H1 (cell line): ENCODE results near the gene ELMO3. TPM values are rescaled to one million over a fixed set of nuclear protein-coding genes. Genes with fewer than 3 reads are reported as not detected.

Experiments used
- CTCF ChIA-PET: fragments of 300-600 bp; sonication (Branson Sonifier 250); formaldehyde crosslinking; loops from one replicate; lab custom pipeline; 2021; ENCODE audit not compliant: partially characterized antibody; lab: Charles Lee
- POLR2A ChIA-PET: fragments of 300-600 bp; sonication (Branson Sonifier 250); formaldehyde crosslinking; loops from one replicate; lab custom pipeline; 2021; ENCODE audit warnings: inconsistent platforms; ENCODE audit not compliant: partially characterized antibody; lab: Charles Lee
- DNase-seq, 2 experiments: peaks; one replicate each; pipeline versions ENCODE4 v3.0.0 to v3.0.0-alpha.2; 2010 to 2022; ENCODE audit warnings: low spot score in 2 of 2, low read depth in 1 of 2, mixed read lengths in 1 of 2
- FAIRE-seq: peaks from 2 replicates; lab custom pipeline; 2011; peaks lifted over from hg19 to GRCh38; lab: Jason Lieb, UNC
- H2AFZ ChIP-seq: 2 replicates; pipeline ENCODE4 v1.8.1; 2012; ENCODE audit warnings: low read length, inconsistent platforms
- H2AK5ac ChIP-seq: 2 replicates; pipeline ENCODE4 v1.6.1; 2013; ENCODE audit warnings: low read depth, low read length
- H2BK120ac ChIP-seq: replicated peaks from 2 replicates; pipeline ENCODE3; 2013; ENCODE audit warnings: low read depth, low read length, inconsistent platforms
- H2BK12ac ChIP-seq: 2 replicates; pipeline ENCODE4 v1.6.1; 2013; ENCODE audit warnings: low read depth, low read length
- H2BK15ac ChIP-seq: 2 replicates; pipeline ENCODE4 v1.6.1; 2013; ENCODE audit warnings: low read length
- H2BK20ac ChIP-seq: 2 replicates; pipeline ENCODE4 v1.6.1; 2013; ENCODE audit warnings: low read length
- H2BK5ac ChIP-seq: 2 replicates; pipeline ENCODE4 v1.6.1; 2013; ENCODE audit warnings: low read depth, low read length
- H3K14ac ChIP-seq: 2 replicates; pipeline ENCODE4 v1.6.1; 2013; ENCODE audit warnings: inconsistent platforms; ENCODE audit not compliant: insufficient read length
- H3K18ac ChIP-seq: 2 replicates; pipeline ENCODE4 v1.6.1; 2013; ENCODE audit warnings: low read length; ENCODE audit errors: extremely low read depth
- H3K23ac ChIP-seq: 2 replicates; pipeline ENCODE4 v1.6.1; 2013; ENCODE audit warnings: inconsistent platforms; ENCODE audit not compliant: insufficient read length
- H3K23me2 ChIP-seq: 2 replicates; pipeline ENCODE4 v1.6.1; 2013; ENCODE audit warnings: low read depth, low read length
- H3K27ac ChIP-seq: 2 replicates; pipeline ENCODE4 v1.6.1; 2011; ENCODE audit warnings: low read depth, low read length, inconsistent platforms
- H3K27me3 ChIP-seq, 4 experiments: replicated peaks in 1 of 4; 1 replicate in 1 of 4; 2 replicates in 3 of 4; pipeline versions ENCODE4 v1.6.1 to v1.8.1; 2011 to 2013; ENCODE audit warnings: low read length in 3 of 4, mild to moderate bottlenecking in 3 of 4, inconsistent platforms in 2 of 4, mixed read lengths in 2 of 4, moderate library complexity in 1 of 4; ENCODE audit not compliant: control insufficient read depth in 3 of 4, insufficient read depth in 3 of 4; ENCODE audit errors: extremely low read depth in 1 of 4
- H3K36me3 ChIP-seq, 4 experiments: 2 replicates each; pipeline versions ENCODE4 v1.6.1 to v1.8.1; 2011 to 2013; ENCODE audit warnings: mild to moderate bottlenecking in 4 of 4, low read length in 3 of 4, moderate library complexity in 2 of 4, control low read depth in 1 of 4, inconsistent platforms in 1 of 4; ENCODE audit not compliant: insufficient read depth in 4 of 4, control insufficient read depth in 2 of 4
- H3K4ac ChIP-seq: replicated peaks from 2 replicates; pipeline ENCODE3; 2013; ENCODE audit warnings: low read length, low read depth, mixed read lengths, inconsistent platforms; ENCODE audit not compliant: insufficient read length
- H3K4me1 ChIP-seq, 4 experiments: replicated peaks in 1 of 4; 1 replicate in 1 of 4; 2 replicates in 3 of 4; pipeline versions ENCODE4 v1.6.1 to v1.8.1; 2011 to 2013; ENCODE audit warnings: low read length in 3 of 4, inconsistent platforms in 2 of 4, mixed read lengths in 1 of 4; ENCODE audit not compliant: insufficient read depth in 4 of 4, control insufficient read depth in 3 of 4
- H3K4me2 ChIP-seq, 2 experiments: 2 replicates each; pipeline versions ENCODE4 v1.6.1 to v1.8.1; 2011 to 2013; ENCODE audit warnings: low read depth in 2 of 2, low read length in 2 of 2, control low read depth in 1 of 2, inconsistent platforms in 1 of 2, mild to moderate bottlenecking in 1 of 2; ENCODE audit not compliant: insufficient read depth in 1 of 2
- H3K4me3 ChIP-seq, 4 experiments: fragments of 200-600, 300-600 bp in 1 of 4; sonication (generic), shearing (Covaris generic), sonication (Bioruptor Twin) in 1 of 4; 2 replicates each; pipeline versions ENCODE4 v1.5.1 to v1.8.1; 2011 to 2016; ENCODE audit warnings: low read length in 4 of 4, low read depth in 3 of 4, control low read depth in 2 of 4, inconsistent platforms in 2 of 4, mild to moderate bottlenecking in 2 of 4, mixed read lengths in 1 of 4, moderate library complexity in 1 of 4; ENCODE audit not compliant: insufficient read depth in 2 of 4; ENCODE audit errors: extremely low read depth in 1 of 4
- H3K56ac ChIP-seq: replicated peaks from 2 replicates; pipeline ENCODE3; 2013; ENCODE audit warnings: low read depth, mild to moderate bottlenecking, mixed read lengths, low read length, inconsistent platforms; ENCODE audit not compliant: insufficient read length
- H3K79me1 ChIP-seq: 2 replicates; pipeline ENCODE4 v1.6.1; 2013; ENCODE audit warnings: low read depth, low read length, control low read depth
- H3K79me2 ChIP-seq, 2 experiments: 2 replicates each; pipeline versions ENCODE4 v1.6.1 to v1.8.1; 2012 to 2013; ENCODE audit warnings: low read length in 2 of 2, mild to moderate bottlenecking in 2 of 2, inconsistent platforms in 1 of 2; ENCODE audit not compliant: insufficient read depth in 2 of 2, control insufficient read depth in 1 of 2
- H3K9ac ChIP-seq, 4 experiments: replicated peaks in 1 of 4; 1 replicate in 1 of 4; 2 replicates in 3 of 4; pipeline versions ENCODE4 v1.6.1 to v1.8.1; 2011 to 2013; ENCODE audit warnings: low read depth in 3 of 4, low read length in 3 of 4, control low read depth in 2 of 4, mild to moderate bottlenecking in 2 of 4, moderate library complexity in 2 of 4, inconsistent platforms in 1 of 4; ENCODE audit errors: extremely low read depth in 1 of 4
- H3K9me3 ChIP-seq, 2 experiments: 2 replicates each; pipeline versions ENCODE4 v1.6.1 to v1.8.1; 2012 to 2013; ENCODE audit warnings: mild to moderate bottlenecking in 2 of 2, moderate library complexity in 2 of 2, control low read depth in 1 of 2, inconsistent platforms in 1 of 2, low read depth in 1 of 2, low read length in 1 of 2, mixed read lengths in 1 of 2; ENCODE audit not compliant: insufficient read depth in 2 of 2
- H4K20me1 ChIP-seq, 2 experiments: replicated peaks in 1 of 2; 2 replicates each; pipeline versions ENCODE3 to v1.8.1; 2011 to 2013; ENCODE audit warnings: inconsistent platforms in 2 of 2, low read length in 2 of 2, mild to moderate bottlenecking in 1 of 2; ENCODE audit not compliant: insufficient read depth in 2 of 2, control insufficient read depth in 1 of 2
- H4K5ac ChIP-seq: 2 replicates; pipeline ENCODE4 v1.6.1; 2013; ENCODE audit warnings: low read length, low read depth, mixed read lengths, inconsistent platforms; ENCODE audit not compliant: insufficient read length
- H4K8ac ChIP-seq: 2 replicates; pipeline ENCODE4 v1.8.0; 2013; ENCODE audit warnings: mild to moderate bottlenecking, moderate library complexity, low read length, inconsistent platforms; ENCODE audit not compliant: insufficient read depth; ENCODE audit errors: extremely low read depth
- H4K91ac ChIP-seq: replicated peaks from 2 replicates; pipeline ENCODE3; 2013; ENCODE audit warnings: low read length, mixed read lengths, inconsistent platforms; ENCODE audit not compliant: insufficient read length
- BRCA1 ChIP-seq: IDR thresholded peaks from 2 replicates; pipeline ENCODE4 v1.6.1; 2012; ENCODE audit warnings: low read depth, low read length, improper control_type of control experiment
- CTBP2 ChIP-seq: IDR thresholded peaks from 2 replicates; pipeline ENCODE4 v1.7.0; 2011; ENCODE audit warnings: borderline replicate concordance, mild to moderate bottlenecking, moderate library complexity, mixed read lengths, low read length; ENCODE audit not compliant: insufficient read depth, insufficient read length
- E2F6 ChIP-seq: IDR thresholded peaks from 2 replicates; pipeline ENCODE4 v1.6.1; 2012; ENCODE audit warnings: inconsistent platforms
- FOSL1 ChIP-seq: IDR thresholded peaks from 2 replicates; pipeline ENCODE4 v1.6.1; 2011; ENCODE audit warnings: mild to moderate bottlenecking, low read depth, low read length, moderate library complexity; ENCODE audit not compliant: insufficient read depth
- KDM1A ChIP-seq: fragments of 200-600, 300-600 bp; sonication (generic); IDR thresholded peaks from 2 replicates; pipeline ENCODE4 v1.7.1; 2016; ENCODE audit warnings: mild to moderate bottlenecking, low read length, borderline replicate concordance
- KDM4A ChIP-seq: IDR thresholded peaks from one replicate; pipeline ENCODE4 v1.7.1; 2012; ENCODE audit warnings: low read depth, mild to moderate bottlenecking, moderate library complexity, low read length, inconsistent platforms; ENCODE audit not compliant: severe bottlenecking
- RAD21 ChIP-seq, 2 experiments: IDR thresholded peaks in 1 of 2; conservative IDR thresholded peaks in 1 of 2; 2 replicates each; pipeline ENCODE4 v1.6.1; 2011; ENCODE audit warnings: low read depth in 2 of 2, low read length in 2 of 2, improper control_type of control experiment in 1 of 2, inconsistent platforms in 1 of 2, mild to moderate bottlenecking in 1 of 2, moderate library complexity in 1 of 2
- SRF ChIP-seq: IDR thresholded peaks from 2 replicates; pipeline ENCODE4 v1.6.1; 2011; ENCODE audit warnings: mild to moderate bottlenecking, low read depth, low read length, moderate library complexity
- TAF1 ChIP-seq: IDR thresholded peaks from 2 replicates; pipeline ENCODE4 v1.6.1; 2011; ENCODE audit warnings: mild to moderate bottlenecking, low read depth, low read length
- WGBS, 2 experiments: shearing (Covaris generic) in 1 of 2; methylation state at CpG; one replicate each; pipeline versions ENCODE4 v1.1.6 to v1.1.7; 2013 to 2015; ENCODE audit warnings: low lambda C conversion rate in 2 of 2, mixed read lengths in 2 of 2, inconsistent platforms in 1 of 2, low coverage in 1 of 2, missing lambda C conversion rate in 1 of 2; ENCODE audit not compliant: insufficient replicate concordance in 2 of 2, insufficient coverage in 1 of 2, insufficient read length in 1 of 2; ENCODE audit errors: extremely low coverage in 1 of 2, missing lambda C conversion rate in 1 of 2; 5-methylcytosine and 5-hydroxymethylcytosine counted together
- polyA plus RNA-seq, 7 experiments: library from polyadenylated mRNA; depleted of rRNA in 3 of 7; stranded (reverse) in 5 of 7; unstranded in 2 of 7; fragments of >200 nt in 5 of 7; fragments of 200-250 nt in 2 of 7; gene quantifications; 1 replicate in 5 of 7; 2 replicates in 1 of 7; 4 replicates in 1 of 7; pipeline versions ENCODE4 v1.2.1 to v1.2.3, GENCODE V29; 2011 to 2013; ENCODE audit warnings: missing spikeins in 2 of 7, mixed read lengths in 2 of 7
- total RNA-seq: library from RNA; stranded (reverse); fragmentation: NEBNext Ultra II Directional; extraction: Animal tissue kit (Norgen Biotek cat#: 25700); gene quantifications from 2 replicates; pipeline ENCODE4 v1.2.1, GENCODE V29; 2021

ELMO3 gene
- total and polyA plus RNA-seq, 2 of the 8 experiments (the other 6 are each of a cell fraction or from before 2014, with no cell fraction given) = 9.6 to 10.9 TPM

- Histone ChIP-seq H3K4me2 (peak overlapping the region; percentile 71 to 92), H3K27ac (no peak overlapping the region), H3K14ac (no peak overlapping the region), H3K9me3 (no peaks in the 10 kb centered on the region), H3K9ac (no peak overlapping the region), H3K36me3 (no peaks in the 10 kb centered on the region), H2BK20ac (no peak overlapping the region), H3K23me2 (peaks cover 29% of the 10 kb centered on the region), H3K79me1 (peaks cover 2% of the 10 kb centered on the region; the same call in 1 of the 2 replicates), H2AK5ac (no peak overlapping the region), H3K79me2 (no peaks in the 10 kb centered on the region), H4K91ac (peak overlapping the region; percentile 47), H3K4me3 (peak overlapping the region; percentile 27 to 57 (median 34)), H2BK15ac (no peak overlapping the region; the same call in 1 of the 2 replicates), H3K27me3 (peaks cover 50 to 90% (median 86%) of the 10 kb centered on the region in 4 experiments), H2BK5ac (0 out of 2 replicates have a peak overlapping the region, but pooled peaks have one; percentile 63), H3K18ac (peak overlapping the region; percentile 24; the same call in 1 of the 2 replicates), H3K4me1 (peaks cover 0 to 40% (median 30%) of the 10 kb centered on the region in 4 experiments; a peak in 6 of 7 replicates), H3K56ac (no peak overlapping the region), H4K8ac (peak overlapping the region; percentile 75), H3K23ac (no peak overlapping the region), H4K20me1 (peaks cover 7 to 20% of the 10 kb centered on the region in 2 experiments), H2AFZ (peak overlapping the region; percentile 73; the same call in 1 of the 2 replicates), H2BK12ac (no peak overlapping the region; the same call in 1 of the 2 replicates), H3K4ac (no peak overlapping the region), H2BK120ac (no peak overlapping the region), H4K5ac (no peak overlapping the region)
- POLR2A ChIA-PET = interaction anchor here (1.0 to 7.3 kb wide), 8 partner anchors 9 to 25 kb away, joined by 3 to 59 read pairs (median 6); partner anchors contain the start of genes B3GNT9, EXOC3L1, FBXL8 and HSF4
- WGBS, 2 experiments = 4% methylated on average over 61 of the region's 71 CpGs; no CpG with 5 or more reads in 1 of the 2 experiments
- DNase-seq (peak in 1 of 2 experiments; percentile 78), FAIRE-seq (no peak)
- CTCF ChIA-PET = interaction anchor here (0.7 to 19.3 kb wide), 12 partner anchors 8 to 249 kb away, joined by 3 to 291 read pairs (median 4); partner anchors contain the start of genes B3GNT9, EXOC3L1, FBXL8 and HSF4
- TF ChIP-seq BRCA1 = no peak
- TF ChIP-seq KDM4A = peak; percentile 49
- no peak for TF ChIP-seq TAF1
- peak; percentile 12 for TF ChIP-seq CTBP2
- no peak for TF ChIP-seq KDM1A
- TF ChIP-seq E2F6 = peak; percentile 85
- peak; percentile 7 to 23; a peak in 2 of 4 replicates for TF ChIP-seq RAD21 (IDR thresholded peaks at IDR 0.05 in 1 of 2, conservative IDR thresholded peaks at IDR 0.05 in 1 of 2; ENCODE audit: low read depth in 2 of 2, low read length in 2 of 2)
- TF ChIP-seq FOSL1 = no peak
- TF ChIP-seq SRF = no peak
Observed at GRCh38 chr16:67173808-67174705, 24.9 kb upstream of the ELMO3 start.
